ENCODE results near the gene TRPV2. TPM values are rescaled to one million over a fixed set of nuclear protein-coding genes. Genes with fewer than 3 reads are reported as not detected.

Gene TRPV2
- total RNA-seq, 1 experiment from 2014 or later, result 1.0 TPM

GRCh38 chr17:16427020-16427419, 11.6 kb downstream of the TRPV2 start:
- Histone ChIP-seq H3K23ac (ENCODE audit: insufficient read length, low read depth, low read length) (no peak overlapping the region), H2BK20ac (ENCODE audit: low read depth, low read length, poor library complexity, severe bottlenecking) (no peak overlapping the region), H3K23me2 (ENCODE audit: insufficient read length, low read depth, low read length, poor library complexity, severe bottlenecking) (no peaks in the 10 kb centered on the region), H3K18ac (ENCODE audit: insufficient read length, low read depth, low read length) (no peak overlapping the region), H3K4me2 (ENCODE audit: insufficient read depth, insufficient read length, low read length) (no peak overlapping the region), H3K4me1 (ENCODE audit: insufficient read depth, low read length) (no peaks in the 10 kb centered on the region; the same call in 1 of the 2 replicates), H2BK120ac (ENCODE audit: low read depth, low read length, poor library complexity, severe bottlenecking) (no peak overlapping the region), H2BK12ac (ENCODE audit: insufficient read length, low read depth, low read length) (no peak overlapping the region), H3K79me2 (ENCODE audit: insufficient read depth, low read length) (no peaks in the 10 kb centered on the region), H3K27me3 (ENCODE audit: insufficient read depth, low read length) (no peaks in the 10 kb centered on the region), H2BK15ac (ENCODE audit: low read depth, low read length) (no peak overlapping the region), H2AK5ac (ENCODE audit: insufficient read length, low read length) (no peak overlapping the region), H4K5ac (ENCODE audit: insufficient read length, low read depth, low read length) (no peak overlapping the region), H3K14ac (ENCODE audit: insufficient read depth, low read length) (no peak overlapping the region), H3K56ac (ENCODE audit: insufficient read length, low read depth, low read length) (no peak overlapping the region), H3K4ac (ENCODE audit: low read depth, low read length) (no peak overlapping the region), H2AFZ (ENCODE audit: low read length) (no peak overlapping the region), H3K79me1 (ENCODE audit: insufficient read depth, low read depth, low read length, poor library complexity, severe bottlenecking) (no peaks in the 10 kb centered on the region), H2BK5ac (ENCODE audit: insufficient read length, low read length) (no peak overlapping the region), H3T11ph (ENCODE audit: low read length) (no peak overlapping the region), H3K9me3 (ENCODE audit: control insufficient read depth, low read depth, low read length) (no peaks in the 10 kb centered on the region), H3K9ac (ENCODE audit: extremely low read depth, insufficient read length, low read length) (no peak overlapping the region), H4K20me1 (ENCODE audit: control insufficient read depth, insufficient read depth, insufficient read length) (no peaks in the 10 kb centered on the region), H4K8ac (replicated peaks; ENCODE audit: insufficient read length, low read depth, low read length) (no peak overlapping the region), H3K27ac (ENCODE audit: insufficient read length, low read depth, low read length) (no peak overlapping the region), H4K91ac (ENCODE audit: insufficient read length, low read depth, low read length) (no peak overlapping the region)
- H3K9me3 Mint-ChIP-seq, result no peaks in the 10 kb centered on the region; a peak in 1 of 5 replicates
- H3K4me1 Mint-ChIP-seq, result peaks cover 4 to 5% of the 10 kb centered on the region in 2 experiments
- DNase-seq, result no peak
- WGBS (ENCODE audit: extremely low coverage, insufficient read length, low lambda C conversion rate), result no CpG with 5 or more reads among the region's 3 CpGs
- H3K4me3 Mint-ChIP-seq, result no peak overlapping the region
- peaks cover 2% of the 10 kb centered on the region for H3K27me3 Mint-ChIP-seq (ENCODE audit: low read depth)
- no peak for TF ChIP-seq CTCF (conservative IDR thresholded peaks at IDR 0.05)
- no peak overlapping the region for H3K27ac Mint-ChIP-seq
- H3K36me3 Mint-ChIP-seq (ENCODE audit: insufficient read depth in 1 of 3, low read depth in 3 of 3), result no peaks in the 10 kb centered on the region
